Endothelial cell (in vitro differentiated cells): Measurements from ENCODE around the gene DCAF8. TPM values are rescaled to one million over a fixed set of nuclear protein-coding genes. Genes with fewer than 3 reads are reported as not detected.

ENCODE experiments used
- DNase-seq: peaks from one replicate; pipeline ENCODE4 v3.0.0; 2021; ENCODE audit warnings: low spot score
- H3K27ac Mint-ChIP-seq: one replicate; pipeline ENCODE4 v1.8.0; 2021; ENCODE audit warnings: mixed read lengths, inconsistent platforms; ENCODE audit not compliant: unreplicated experiment
- H3K27me3 Mint-ChIP-seq: one replicate; pipeline ENCODE4 v1.8.0; 2021; ENCODE audit warnings: mild to moderate bottlenecking, moderate library complexity, mixed read lengths, inconsistent platforms; ENCODE audit not compliant: unreplicated experiment
- H3K36me3 Mint-ChIP-seq: one replicate; pipeline ENCODE4 v1.8.0; 2021; ENCODE audit warnings: mild to moderate bottlenecking, low read depth, mixed read lengths, inconsistent platforms; ENCODE audit not compliant: unreplicated experiment
- H3K4me1 Mint-ChIP-seq: one replicate; pipeline ENCODE4 v1.8.0; 2021; ENCODE audit warnings: mild to moderate bottlenecking, mixed read lengths, inconsistent platforms; ENCODE audit not compliant: unreplicated experiment
- H3K4me3 Mint-ChIP-seq: one replicate; pipeline ENCODE4 v1.8.0; 2021; ENCODE audit warnings: mild to moderate bottlenecking, mixed read lengths, inconsistent platforms; ENCODE audit not compliant: unreplicated experiment
- H3K9me3 Mint-ChIP-seq: one replicate; pipeline ENCODE4 v1.8.0; 2021; ENCODE audit warnings: mixed read lengths, inconsistent platforms; ENCODE audit not compliant: unreplicated experiment
- CTCF ChIP-seq: fragments of 200-600 bp; sonication (generic); IDR thresholded peaks from one replicate; pipeline ENCODE4 v1.5.0; 2021; ENCODE audit warnings: antibody characterized with exemption; ENCODE audit not compliant: unreplicated experiment
- total RNA-seq: library from RNA; stranded (reverse); fragmentation: NEBNext Ultra II Directional; extraction: Animal tissue kit (Norgen Biotek cat#: 25700); gene quantifications from one replicate; pipeline ENCODE4 v1.2.1, GENCODE V29; 2021; ENCODE audit not compliant: unreplicated experiment

Gene DCAF8
- total RNA-seq, 1 donor from 2014 or later = 134 TPM

- H3K36me3 Mint-ChIP-seq = no peaks in the 10 kb centered on the region
- no peaks in the 10 kb centered on the region for H3K4me1 Mint-ChIP-seq
- H3K4me3 Mint-ChIP-seq = no peak overlapping the region
- no peak for DNase-seq
- H3K9me3 Mint-ChIP-seq = no peaks in the 10 kb centered on the region
- no peak for TF ChIP-seq CTCF
- H3K27me3 Mint-ChIP-seq = no peaks in the 10 kb centered on the region
- no peak overlapping the region for H3K27ac Mint-ChIP-seq
Measured at GRCh38 chr1:160251011-160251410, 11.3 kb downstream of the DCAF8 start.

- Mint-ChIP-seq H3K4me1 (peaks cover 31% of the 10 kb centered on the region), H3K36me3 (no peaks in the 10 kb centered on the region), H3K9me3 (no peaks in the 10 kb centered on the region), H3K4me3 (no peak overlapping the region), H3K27ac (no peak overlapping the region), H3K27me3 (no peaks in the 10 kb centered on the region)
- no peak for DNase-seq
- no peak for TF ChIP-seq CTCF
Measured at GRCh38 chr1:160247053-160247452, 15.3 kb downstream of the DCAF8 start.

- H3K9me3 Mint-ChIP-seq = no peaks in the 10 kb centered on the region
- H3K4me3 Mint-ChIP-seq = no peak overlapping the region
- TF ChIP-seq CTCF = no peak
- peaks cover 36% of the 10 kb centered on the region for H3K4me1 Mint-ChIP-seq
- H3K36me3 Mint-ChIP-seq = peaks cover 8% of the 10 kb centered on the region
- H3K27me3 Mint-ChIP-seq = no peaks in the 10 kb centered on the region
- no peak for DNase-seq
- H3K27ac Mint-ChIP-seq = no peak overlapping the region
Measured at GRCh38 chr1:160245434-160245833, 16.9 kb downstream of the DCAF8 start.

- Mint-ChIP-seq H3K4me1 (peaks cover 41% of the 10 kb centered on the region), H3K9me3 (no peaks in the 10 kb centered on the region), H3K27ac (no peak overlapping the region), H3K4me3 (no peak overlapping the region), H3K36me3 (peaks cover 19% of the 10 kb centered on the region), H3K27me3 (no peaks in the 10 kb centered on the region)
- no peak for TF ChIP-seq CTCF
- DNase-seq = no peak
Measured at GRCh38 chr1:160244209-160244608, 18.1 kb downstream of the DCAF8 start.

GRCh38 chr1:160243767-160244166 is 18.6 kb downstream of the DCAF8 start:
- peaks cover 24% of the 10 kb centered on the region for H3K36me3 Mint-ChIP-seq
- no peak for DNase-seq
- no peak for TF ChIP-seq CTCF
- H3K4me1 Mint-ChIP-seq = peaks cover 41% of the 10 kb centered on the region
- H3K4me3 Mint-ChIP-seq = peak overlapping the region; percentile 56
- H3K27ac Mint-ChIP-seq = peak overlapping the region; percentile 88
- no peaks in the 10 kb centered on the region for H3K9me3 Mint-ChIP-seq
- H3K27me3 Mint-ChIP-seq = no peaks in the 10 kb centered on the region
